Mucosa of descending colon (tissue), 3 donors: ENCODE data around the gene OPA3. TPM values are rescaled to one million over a fixed set of nuclear protein-coding genes. Genes with fewer than 3 reads are reported as not detected.
A peak's percentile ranks its signal among the peaks of the same experiment; 100 is the strongest.

ENCODE experiments used
- ATAC-seq: fragments of 200-7000 bp; cut with Tn5 transposase; one replicate; pipeline ENCODE4 v1.9.1; 2020; ENCODE audit warnings: mild to moderate bottlenecking, moderate library complexity
- DNase-seq, 3 donors: peaks; one replicate each; pipeline ENCODE4 v3.0.0-alpha.2; 2020
- H3K36me3 ChIP-seq: fragments of 200-600 bp; one replicate; pipeline ENCODE4 v1.8.0; 2021; ENCODE audit warnings: low read depth, mild to moderate bottlenecking
- H3K4me1 ChIP-seq: fragments of 200-600 bp; one replicate; pipeline ENCODE4 v1.8.0; 2021; ENCODE audit warnings: low read depth, mild to moderate bottlenecking
- H3K4me3 ChIP-seq: fragments of 200-600 bp; one replicate; pipeline ENCODE4 v1.8.0; 2021; ENCODE audit warnings: mild to moderate bottlenecking
- H3K9me3 ChIP-seq: fragments of 200-600 bp; one replicate; pipeline ENCODE4 v1.8.0; 2021; ENCODE audit warnings: mild to moderate bottlenecking
- intact Hi-C, 2 donors: fragments of 100-400 bp; cut with DNase I in 1 of 2; cut with micrococcal nuclease in 1 of 2; formaldehyde crosslinking; loops; one replicate each; pipeline versions ENCODE4 v1.11.0 to v1.11.1; 2022; cut with DNase I, micrococcal nuclease
- total RNA-seq, 3 donors: library from RNA; stranded (reverse); fragmentation: NEBNext Ultra II Directional in 2 of 3; extraction: Animal tissue kit (Norgen Biotek cat#: 25700) in 2 of 3; gene quantifications; one replicate each; pipeline versions ENCODE4 v1.2.1 to v1.2.4, GENCODE V29; 2021 to 2023
- TF ChIP-seq, protein P1 (sequence below): fragments of 200-600 bp; IDR thresholded peaks from one replicate; pipeline ENCODE4 v1.8.0; 2022; ENCODE audit warnings: antibody characterized with exemption, mild to moderate bottlenecking
- donor health status: DM: no; HTN: no; CAD: no; lungs with moderate emphysema.
- donor health status: DM: no; HTN: no; CAD: no.
- donor health status: DM: no; HTN: yes; CAD: no.

Gene OPA3
- total RNA-seq, 3 donors from 2014 or later, result 12.1 to 16.4 (median 13.4) TPM

DNA sequence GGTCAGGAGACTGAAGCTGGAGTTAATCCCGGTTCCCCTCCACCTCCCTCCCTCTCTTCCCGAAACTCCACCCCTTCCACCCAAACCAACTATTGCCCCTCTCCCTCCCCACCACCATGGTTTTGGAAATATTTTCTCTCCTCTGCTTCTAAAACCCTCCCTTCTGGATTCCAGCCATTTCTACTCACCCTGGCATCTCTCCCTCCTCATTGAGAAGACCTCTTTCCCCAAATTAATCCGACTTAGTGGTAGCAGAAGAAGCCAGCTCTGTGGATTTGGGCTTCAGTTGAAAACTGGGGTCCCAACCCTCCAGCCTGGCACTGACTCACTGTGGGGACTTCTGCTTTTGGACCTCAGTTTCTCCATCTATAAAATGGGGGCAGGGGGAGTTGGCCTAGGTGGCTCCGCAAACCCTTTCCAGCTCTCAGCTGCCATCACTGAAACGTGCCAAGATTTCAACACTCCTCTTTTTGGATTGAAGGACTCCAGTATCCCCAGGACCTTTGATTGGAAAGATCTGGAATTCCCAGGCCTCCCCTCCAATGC lies 15.8 kb upstream of the OPA3 start:
- no peak overlapping the region for H3K4me3 ChIP-seq
- ATAC-seq (no peak), DNase-seq (no peak)
- H3K9me3 ChIP-seq, result no peaks in the 10 kb centered on the region
- TF ChIP-seq, protein P1, sequence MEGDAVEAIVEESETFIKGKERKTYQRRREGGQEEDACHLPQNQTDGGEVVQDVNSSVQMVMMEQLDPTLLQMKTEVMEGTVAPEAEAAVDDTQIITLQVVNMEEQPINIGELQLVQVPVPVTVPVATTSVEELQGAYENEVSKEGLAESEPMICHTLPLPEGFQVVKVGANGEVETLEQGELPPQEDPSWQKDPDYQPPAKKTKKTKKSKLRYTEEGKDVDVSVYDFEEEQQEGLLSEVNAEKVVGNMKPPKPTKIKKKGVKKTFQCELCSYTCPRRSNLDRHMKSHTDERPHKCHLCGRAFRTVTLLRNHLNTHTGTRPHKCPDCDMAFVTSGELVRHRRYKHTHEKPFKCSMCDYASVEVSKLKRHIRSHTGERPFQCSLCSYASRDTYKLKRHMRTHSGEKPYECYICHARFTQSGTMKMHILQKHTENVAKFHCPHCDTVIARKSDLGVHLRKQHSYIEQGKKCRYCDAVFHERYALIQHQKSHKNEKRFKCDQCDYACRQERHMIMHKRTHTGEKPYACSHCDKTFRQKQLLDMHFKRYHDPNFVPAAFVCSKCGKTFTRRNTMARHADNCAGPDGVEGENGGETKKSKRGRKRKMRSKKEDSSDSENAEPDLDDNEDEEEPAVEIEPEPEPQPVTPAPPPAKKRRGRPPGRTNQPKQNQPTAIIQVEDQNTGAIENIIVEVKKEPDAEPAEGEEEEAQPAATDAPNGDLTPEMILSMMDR, result no peak
- intact Hi-C loops, result no loop called here
- H3K36me3 ChIP-seq, result no peaks in the 10 kb centered on the region
- H3K4me1 ChIP-seq, result peaks cover 4% of the 10 kb centered on the region

DNA sequence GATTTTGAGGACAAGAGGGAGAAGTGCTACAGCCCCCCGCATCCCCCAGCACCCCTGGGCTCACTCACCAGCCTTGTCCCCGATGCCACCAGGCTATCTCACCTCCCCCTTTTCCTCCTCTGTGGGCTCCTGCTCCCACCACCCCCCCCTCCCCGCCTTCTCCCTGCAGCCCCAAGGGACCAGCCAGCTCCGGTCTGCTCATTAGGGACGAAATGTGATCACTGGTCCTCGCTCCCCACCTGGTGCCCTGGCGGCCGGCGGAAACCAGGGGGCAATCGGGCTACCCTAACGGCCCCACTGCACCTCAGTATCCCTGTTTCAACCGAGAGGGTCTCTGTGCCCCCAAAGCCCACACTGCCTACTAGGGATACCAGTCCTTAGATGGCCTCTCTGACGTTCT lies 14.7 kb upstream of the OPA3 start:
- Histone ChIP-seq H3K9me3 (no peaks in the 10 kb centered on the region), H3K36me3 (no peaks in the 10 kb centered on the region), H3K4me3 (no peak overlapping the region), H3K4me1 (peaks cover 4% of the 10 kb centered on the region)
- DNase-seq (no peak), ATAC-seq (no peak)
- intact Hi-C loops, result no loop called here
- TF ChIP-seq, protein P1, result no peak

DNA sequence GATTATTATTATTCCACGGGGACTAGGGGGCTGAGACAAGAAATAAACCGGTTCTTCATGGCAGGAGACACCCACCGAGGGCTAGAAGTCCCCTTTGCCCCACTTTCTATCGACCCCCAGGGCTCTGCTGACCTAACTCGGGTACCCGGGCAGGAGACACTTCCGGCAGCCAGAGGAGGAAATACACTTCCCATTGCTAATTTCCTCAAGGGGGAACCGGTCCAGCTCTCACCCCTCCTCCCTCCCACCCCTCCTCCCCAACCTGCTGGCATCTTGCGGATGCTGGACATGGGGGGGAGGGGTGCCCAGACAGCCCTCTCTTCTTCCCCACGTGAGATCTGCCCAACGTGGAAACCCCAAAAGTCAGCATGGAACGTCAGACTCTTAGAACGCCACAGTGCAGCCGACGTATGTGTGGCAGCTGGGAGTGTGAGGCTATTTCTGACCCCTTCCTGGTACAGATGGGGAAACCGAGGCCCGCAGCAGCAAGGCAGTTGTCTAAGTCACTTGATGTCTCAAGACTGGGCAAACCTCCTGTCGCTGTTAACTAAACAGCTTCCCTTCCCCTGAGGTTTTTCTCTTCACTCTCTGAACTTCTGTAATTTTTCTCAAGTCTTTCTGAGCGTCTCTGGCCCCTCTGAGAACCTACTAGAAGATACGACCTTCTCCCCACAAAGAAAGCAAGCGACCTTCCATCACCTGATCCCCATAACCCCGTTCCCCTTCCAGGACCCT lies 13.8 kb upstream of the OPA3 start:
- Histone ChIP-seq H3K4me3 (no peak overlapping the region), H3K4me1 (peaks cover 4% of the 10 kb centered on the region), H3K36me3 (no peaks in the 10 kb centered on the region), H3K9me3 (no peaks in the 10 kb centered on the region)
- DNase-seq (no peak), ATAC-seq (peak; percentile 43)
- TF ChIP-seq, protein P1, result no peak
- intact Hi-C loops, result no loop called here

DNA sequence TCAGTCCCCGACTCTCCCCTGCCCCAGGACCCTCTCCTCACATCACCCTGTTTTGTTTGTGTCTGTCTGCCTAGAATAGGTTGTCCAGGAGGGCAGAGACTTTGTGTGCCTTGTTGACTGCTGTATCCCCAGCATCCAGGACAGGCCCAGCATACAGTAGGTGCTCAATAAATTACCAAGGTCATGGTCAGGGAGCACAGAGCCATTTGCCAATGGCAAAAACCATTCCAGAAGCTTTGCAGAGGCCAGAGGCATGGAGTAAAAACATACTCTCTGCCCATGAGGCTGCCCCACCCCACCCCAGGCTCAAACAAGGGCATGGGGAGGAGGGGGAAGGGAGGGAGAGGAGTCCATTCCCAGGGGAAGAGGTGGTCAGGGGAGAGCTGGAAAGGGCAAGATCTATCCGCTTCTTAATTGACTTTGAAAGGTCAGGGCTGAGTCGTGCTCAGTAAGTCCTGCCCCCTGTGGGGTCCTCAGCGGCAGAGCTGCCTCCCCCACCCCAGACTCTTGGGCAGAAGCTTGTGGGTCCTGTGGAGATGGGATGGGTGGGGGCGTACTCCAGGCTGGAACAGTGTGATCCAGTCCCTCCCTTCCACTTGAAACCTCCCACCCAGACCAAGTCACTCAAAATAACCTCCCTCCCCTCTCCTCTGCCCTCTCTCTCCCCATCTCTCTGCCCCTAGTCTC lies 13.0 kb upstream of the OPA3 start:
- DNase-seq, result no peak
- H3K4me3 ChIP-seq, result no peak overlapping the region
- no peak for ATAC-seq
- no peaks in the 10 kb centered on the region for H3K36me3 ChIP-seq
- intact Hi-C loops, result no loop called here
- H3K4me1 ChIP-seq, result peaks cover 4% of the 10 kb centered on the region
- no peaks in the 10 kb centered on the region for H3K9me3 ChIP-seq
- TF ChIP-seq, protein P1, result no peak

DNA sequence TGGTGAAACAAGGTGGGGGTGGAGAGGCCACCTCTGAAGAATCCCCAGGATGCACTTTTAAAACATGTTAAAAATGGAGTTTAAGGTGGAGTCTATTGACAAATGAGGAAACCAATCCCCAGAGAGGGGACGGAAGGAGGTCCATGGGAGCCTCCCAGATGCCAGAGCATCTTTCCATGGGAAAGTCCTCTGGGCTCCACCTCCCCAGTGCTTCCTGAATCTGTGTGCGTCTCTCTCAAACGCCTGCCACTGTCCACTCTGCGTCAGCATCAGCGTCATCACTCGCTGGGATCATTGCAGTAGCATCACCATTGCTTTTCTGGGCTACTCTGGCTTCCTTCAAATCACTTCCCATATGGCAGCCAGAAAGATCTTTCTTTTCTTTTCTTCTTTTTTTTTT lies 11.2 kb upstream of the OPA3 start:
- H3K9me3 ChIP-seq, result no peaks in the 10 kb centered on the region
- intact Hi-C loops, result no loop called here
- peaks cover 4% of the 10 kb centered on the region for H3K4me1 ChIP-seq
- ATAC-seq (no peak), DNase-seq (no peak)
- TF ChIP-seq, protein P1, result no peak
- no peak overlapping the region for H3K4me3 ChIP-seq
- no peaks in the 10 kb centered on the region for H3K36me3 ChIP-seq
